ENCODE results near the gene MRPL11. TPM values are rescaled to one million over a fixed set of nuclear protein-coding genes. Genes with fewer than 3 reads are reported as not detected.

Gene MRPL11
- total and polyA plus RNA-seq, 10 of the 15 experiments (the other 5 are each of a cell fraction or from before 2014, with no cell fraction given): 43.5 to 248 (median 109) TPM

DNA sequence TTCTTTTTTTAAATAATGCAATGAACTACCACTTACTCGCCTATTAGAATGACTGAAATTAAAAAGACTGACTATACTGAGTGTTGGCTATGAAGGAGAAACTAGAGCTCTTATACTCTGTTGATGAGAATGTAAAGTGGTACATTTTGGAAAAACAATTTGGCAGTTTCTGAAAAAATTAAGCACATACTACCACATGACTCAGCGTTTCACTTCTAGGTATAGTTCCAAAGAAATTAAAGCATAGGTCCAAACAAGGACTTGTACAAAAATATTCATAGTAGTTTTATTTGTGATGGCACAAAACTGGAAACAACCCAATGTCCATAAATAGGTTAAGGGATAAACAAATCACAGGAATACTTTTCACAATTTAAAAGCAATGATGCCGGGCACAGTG lies 44.7 kb downstream of the MRPL11 start:
- DNase-seq (ENCODE audit: low read depth, low spot score) (no peak), ATAC-seq (no peak), FAIRE-seq (no peak)
- Histone ChIP-seq H3K79me2 (ENCODE audit: control insufficient read depth, insufficient read depth, low read length) (no peaks in the 10 kb centered on the region), H3K27ac (ENCODE audit: control insufficient read depth, insufficient read depth) (no peak overlapping the region), H3K27me3 (replicated peaks in 1 of 2; ENCODE audit: control insufficient read depth in 2 of 2, insufficient read depth in 2 of 2, low read length in 1 of 2) (no peaks in the 10 kb centered on the region), H3K4me2 (ENCODE audit: control insufficient read depth, insufficient read depth) (no peak overlapping the region), H2AFZ (ENCODE audit: control insufficient read depth, low read depth, low read length) (no peak overlapping the region), H3K4me1 (ENCODE audit: control insufficient read depth, insufficient read depth, low read length) (no peaks in the 10 kb centered on the region), H4K20me1 (ENCODE audit: control insufficient read depth, insufficient read depth) (no peaks in the 10 kb centered on the region), H3K4me3 (no peak overlapping the region), H3K9me3 (replicated peaks; ENCODE audit: control insufficient read depth, insufficient read depth, low read length) (no peaks in the 10 kb centered on the region), H3K36me3 (ENCODE audit: control insufficient read depth in 2 of 2, insufficient read depth in 2 of 2, low read length in 1 of 2) (no peaks in the 10 kb centered on the region), H3K9ac (ENCODE audit: control insufficient read depth, insufficient read depth, low read length) (no peak overlapping the region)
- intact Hi-C loops (cut with micrococcal nuclease; ENCODE audit: unreplicated experiment): no loop called here
- BruUV-seq (replicated peaks): no TSS peak
- ChIA-PET SMC1A (ENCODE audit: uncharacterized antibody, unreplicated experiment) (interaction anchor here (1.9 kb wide), 1 partner anchor 82 kb away, joined by 5 read pairs; no protein-coding TSS in a partner anchor), RAD21 (ENCODE audit: unreplicated experiment) (interaction anchor here (1.2 kb wide), 1 partner anchor 275 kb away, joined by 4 read pairs; no protein-coding TSS in a partner anchor), POLR2A (interaction anchor here (0.6 kb wide), 1 partner anchor 259 kb away, joined by 3 read pairs; no protein-coding TSS in a partner anchor), CTCF (interaction anchor here (0.9 to 2.7 kb wide), 4 partner anchors 8 to 86 kb away, joined by 3 to 13 read pairs (median 5); partner anchors contain the start of gene DPP3)
- 53% methylated on average over 3 of the region's 3 CpGs for WGBS (ENCODE audit: insufficient coverage, insufficient replicate concordance, low lambda C conversion rate, missing lambda C conversion rate)
- TF ChIP-seq ZNF592 (IDR thresholded peaks at IDR 0.05) (no peak), HDAC6 (IDR thresholded peaks at IDR 0.05; ENCODE audit: unreplicated experiment) (no peak), SMC3 (IDR thresholded peaks at IDR 0.05; ENCODE audit: borderline replicate concordance, low read length) (no peak), CHD2 (IDR thresholded peaks at IDR 0.05; ENCODE audit: borderline replicate concordance, low read depth, low read length) (no peak), HDAC2 (IDR thresholded peaks at IDR 0.05) (no peak), JUNB (IDR thresholded peaks at IDR 0.05) (no peak), WRNIP1 (IDR thresholded peaks at IDR 0.05; ENCODE audit: borderline replicate concordance, low read depth, low read length) (no peak)
- in situ Hi-C loops (cut with MboI): no loop called here

All from GM12878 (cell line).